Testis (tissue), 3 donors: ENCODE data around the gene PMM2. TPM values are rescaled to one million over a fixed set of nuclear protein-coding genes. Genes with fewer than 3 reads are reported as not detected.

Experiments used
- DNase-seq: peaks from one replicate; pipeline ENCODE4 v3.0.0-alpha.2; 2019
- H3K27ac ChIP-seq, 2 donors: fragments of 200-600 bp; sonication (generic); one replicate each; pipeline ENCODE4 v1.5.1; 2019
- H3K27me3 ChIP-seq: fragments of 200-600 bp; sonication (generic); one replicate; pipeline ENCODE4 v1.5.1; 2019
- H3K36me3 ChIP-seq: fragments of 200-600 bp; sonication (generic); one replicate; pipeline ENCODE4 v1.5.1; 2017; ENCODE audit warnings: low read depth; ENCODE audit errors: missing control alignments
- H3K4me1 ChIP-seq: fragments of 200-600 bp; sonication (generic); one replicate; pipeline ENCODE4 v1.5.1; 2019
- H3K4me3 ChIP-seq, 2 donors: fragments of 200-600 bp; sonication (generic); one replicate each; pipeline ENCODE4 v1.5.1; 2017 to 2019
- H3K9me3 ChIP-seq: fragments of 200-600 bp; sonication (generic); one replicate; pipeline ENCODE4 v1.5.1; 2017
- CTCF ChIP-seq, 3 experiments: fragments of 450-650 bp in 2 of 3; fragments of 200-600 bp in 1 of 3; sonication (generic) in 1 of 3; IDR thresholded peaks; one replicate each; pipeline ENCODE4 v1.5.1; 2016 to 2019; ENCODE audit warnings: antibody characterized with exemption in 3 of 3, mild to moderate bottlenecking in 2 of 3, moderate library complexity in 1 of 3
- POLR2A ChIP-seq: fragments of 450-650 bp; IDR thresholded peaks from one replicate; pipeline ENCODE4 v1.6.1; 2017; ENCODE audit warnings: antibody characterized with exemption, mild to moderate bottlenecking, moderate library complexity
- WGBS, 2 donors: methylation state at CpG; one replicate each; pipeline ENCODE4 v1.1.5; 2018; 5-methylcytosine and 5-hydroxymethylcytosine counted together
- intact Hi-C: fragments of 100-400 bp; cut with DNase I; formaldehyde crosslinking; loops from one replicate; pipeline ENCODE4 v1.15.1; 2023; ENCODE audit warnings: low total_unique reads
- polyA plus RNA-seq: library from polyadenylated mRNA; stranded (reverse); fragments of 350-450 nt; fragmentation: Illumina TruSeq; extraction: RNeasy Lipid Tissue Mini Kit (QIAGEN cat#74804); gene quantifications from one replicate; pipeline ENCODE4 v1.2.3, GENCODE V29; 2014; ENCODE audit warnings: low read depth, low replicate concordance; ENCODE audit not compliant: insufficient read depth
- total RNA-seq, 2 donors: library from RNA; depleted of rRNA; stranded (reverse); fragments of >200 nt; gene quantifications; one replicate each; pipeline ENCODE4 v1.2.3, GENCODE V29; 2016

PMM2 gene
- total and polyA plus RNA-seq, 3 donors from 2014 or later, result 15.4 to 36.6 (median 25.8) TPM

- H3K4me3 ChIP-seq, result no peak overlapping the region
- TF ChIP-seq POLR2A, result no peak
- intact Hi-C loops, result no loop called here
- WGBS, 2 donors, result 90% methylated on average over 7 of the region's 7 CpGs
- H3K36me3 ChIP-seq, result no peaks in the 10 kb centered on the region
- peaks cover 5% of the 10 kb centered on the region for H3K4me1 ChIP-seq
- no peak overlapping the region for H3K27ac ChIP-seq
- no peak for DNase-seq
- no peaks in the 10 kb centered on the region for H3K27me3 ChIP-seq
- no peaks in the 10 kb centered on the region for H3K9me3 ChIP-seq
Observed at GRCh38 chr16:8845699-8846298, 48.2 kb downstream of the PMM2 start.

- no peak overlapping the region for H3K27ac ChIP-seq
- no peak overlapping the region for H3K4me3 ChIP-seq
- intact Hi-C loops, result no loop called here
- no peak for TF ChIP-seq CTCF (IDR thresholded peaks at IDR 0.05)
- TF ChIP-seq POLR2A, result no peak
- no peaks in the 10 kb centered on the region for H3K27me3 ChIP-seq
- no peaks in the 10 kb centered on the region for H3K9me3 ChIP-seq
- no peaks in the 10 kb centered on the region for H3K36me3 ChIP-seq
- H3K4me1 ChIP-seq, result peaks cover 5% of the 10 kb centered on the region
- 88 to 91% methylated on average over 8 to 10 of the region's 10 CpGs for WGBS, 2 donors
- DNase-seq, result no peak
Observed at GRCh38 chr16:8846401-8846932, 48.8 kb downstream of the PMM2 start.

GRCh38 chr16:8847145-8847544 lies 49.5 kb downstream of the PMM2 start:
- TF ChIP-seq POLR2A (no peak), CTCF (IDR thresholded peaks at IDR 0.05) (no peak)
- Histone ChIP-seq H3K27ac (no peak overlapping the region), H3K4me3 (no peak overlapping the region), H3K27me3 (no peaks in the 10 kb centered on the region), H3K4me1 (peaks cover 5% of the 10 kb centered on the region), H3K36me3 (no peaks in the 10 kb centered on the region), H3K9me3 (no peaks in the 10 kb centered on the region)
- intact Hi-C loops, result no loop called here
- no peak for DNase-seq
- 89 to 91% methylated on average over 13 of the region's 13 CpGs for WGBS, 2 donors

GRCh38 chr16:8847623-8848022 lies 50.0 kb downstream of the PMM2 start:
- DNase-seq, result no peak
- H3K36me3 ChIP-seq, result no peaks in the 10 kb centered on the region

More at GRCh38 chr16:8847623-8848022, 50.0 kb downstream of the PMM2 start:
- no peaks in the 10 kb centered on the region for H3K27me3 ChIP-seq
- peaks cover 5% of the 10 kb centered on the region for H3K4me1 ChIP-seq
- 85 to 86% methylated on average over 6 to 15 of the region's 15 CpGs for WGBS, 2 donors
- no peak overlapping the region for H3K27ac ChIP-seq
- TF ChIP-seq CTCF (IDR thresholded peaks at IDR 0.05), result no peak
- no peak for TF ChIP-seq POLR2A
- H3K9me3 ChIP-seq, result no peaks in the 10 kb centered on the region
- H3K4me3 ChIP-seq, result no peak overlapping the region
- intact Hi-C loops, result no loop called here
